Progenitor cell of endocrine pancreas (in vitro differentiated cells): Measurements from ENCODE around the gene NEK5. TPM values are rescaled to one million over a fixed set of nuclear protein-coding genes. Genes with fewer than 3 reads are reported as not detected.

Source experiments
- DNase-seq: peaks from one replicate; pipeline ENCODE4 v3.0.0; 2021; ENCODE audit warnings: low spot score; ENCODE audit not compliant: unreplicated experiment
- H3K27ac Mint-ChIP-seq: 2 replicates; pipeline ENCODE4 v1.8.0; 2021; ENCODE audit warnings: mild to moderate bottlenecking, moderate library complexity, mixed read lengths
- H3K27me3 Mint-ChIP-seq: 2 replicates; pipeline ENCODE4 v1.8.0; 2021; ENCODE audit warnings: mixed read lengths
- H3K36me3 Mint-ChIP-seq: 2 replicates; pipeline ENCODE4 v1.8.0; 2022; ENCODE audit warnings: mixed read lengths; ENCODE audit not compliant: insufficient read depth
- H3K4me1 Mint-ChIP-seq: 2 replicates; pipeline ENCODE4 v1.8.0; 2021; ENCODE audit warnings: low read depth, mixed read lengths
- H3K4me3 Mint-ChIP-seq: 2 replicates; pipeline ENCODE4 v1.8.0; 2021; ENCODE audit warnings: low read depth, mild to moderate bottlenecking, moderate library complexity, mixed read lengths
- H3K9me3 Mint-ChIP-seq: 2 replicates; pipeline ENCODE4 v1.8.0; 2021; ENCODE audit warnings: low read depth, mixed read lengths
- CTCF ChIP-seq: fragments of 200-600 bp; sonication (generic); IDR thresholded peaks from one replicate; pipeline ENCODE4 v1.5.0; 2021; ENCODE audit warnings: antibody characterized with exemption, mild to moderate bottlenecking; ENCODE audit not compliant: unreplicated experiment
- total RNA-seq: library from RNA; stranded (reverse); gene quantifications from 2 replicates; pipeline ENCODE4 v1.2.1, GENCODE V29; 2021

The NEK5 gene
- total RNA-seq, 1 donor from 2014 or later, result 1.4 TPM

GRCh38 chr13:52160506-52160905 is 31.6 kb upstream of the NEK5 start:
- no peak overlapping the region for H3K27ac Mint-ChIP-seq
- no peak overlapping the region for H3K4me3 Mint-ChIP-seq
- peaks cover 73% of the 10 kb centered on the region for H3K4me1 Mint-ChIP-seq
- H3K27me3 Mint-ChIP-seq, result no peaks in the 10 kb centered on the region
- peaks cover 5% of the 10 kb centered on the region for H3K36me3 Mint-ChIP-seq
- DNase-seq, result no peak
- H3K9me3 Mint-ChIP-seq, result peaks cover 4% of the 10 kb centered on the region
- TF ChIP-seq CTCF, result no peak

- peaks cover 69% of the 10 kb centered on the region for H3K4me1 Mint-ChIP-seq
- peaks cover 2% of the 10 kb centered on the region for H3K36me3 Mint-ChIP-seq
- DNase-seq, result no peak
- H3K4me3 Mint-ChIP-seq, result peak overlapping the region; percentile 78
- no peak for TF ChIP-seq CTCF
- H3K9me3 Mint-ChIP-seq, result peaks cover 4% of the 10 kb centered on the region
- H3K27me3 Mint-ChIP-seq, result no peaks in the 10 kb centered on the region
- peak overlapping the region; percentile 91 for H3K27ac Mint-ChIP-seq
Measured at GRCh38 chr13:52160053-52160452, 31.2 kb upstream of the NEK5 start.

GRCh38 chr13:52159159-52159982 is 30.5 kb upstream of the NEK5 start, which contains the start of gene NEK3:
Gene NEK3 (minus strand): TSS chr13:52159597. CDS start chr13:52156191, 3,406 bp downstream.
- peak within 1 kb of the TSS; percentile 94 for H3K27ac Mint-ChIP-seq
- peak within 1 kb of the TSS; percentile 78 for H3K4me3 Mint-ChIP-seq
- TF ChIP-seq CTCF, result no peak
- peaks cover 4% of the 10 kb centered on the region for H3K9me3 Mint-ChIP-seq
- H3K27me3 Mint-ChIP-seq, result no peaks in the 10 kb centered on the region
- H3K4me1 Mint-ChIP-seq, result peaks cover 68% of the 10 kb centered on the region
- peaks cover 2% of the 10 kb centered on the region for H3K36me3 Mint-ChIP-seq
- DNase-seq, result peak; percentile 45

GRCh38 chr13:52158629-52159158 is 29.8 kb upstream of the NEK5 start:
- Mint-ChIP-seq H3K4me3 (peak overlapping the region; percentile 78), H3K9me3 (peaks cover 4% of the 10 kb centered on the region), H3K4me1 (peaks cover 62% of the 10 kb centered on the region), H3K36me3 (peaks cover 2% of the 10 kb centered on the region), H3K27ac (peak overlapping the region; percentile 94), H3K27me3 (no peaks in the 10 kb centered on the region)
- TF ChIP-seq CTCF, result no peak
- no peak for DNase-seq

GRCh38 chr13:52156724-52157261 is 27.9 kb upstream of the NEK5 start:
- H3K9me3 Mint-ChIP-seq, result peaks cover 4% of the 10 kb centered on the region
- no peak for DNase-seq
- no peak for TF ChIP-seq CTCF
- peak overlapping the region; percentile 27 for H3K4me3 Mint-ChIP-seq
- peaks cover 2% of the 10 kb centered on the region for H3K36me3 Mint-ChIP-seq
- peaks cover 45% of the 10 kb centered on the region for H3K4me1 Mint-ChIP-seq
- H3K27ac Mint-ChIP-seq, result no peak overlapping the region
- no peaks in the 10 kb centered on the region for H3K27me3 Mint-ChIP-seq
